GM13976 (cell line): ENCODE results near the gene NXPH1.

Experiments used
- DNase-seq: peaks from one replicate; pipeline ENCODE4 v3.0.0; 2012; ENCODE audit warnings: low spot score
- CTCF ChIP-seq: IDR thresholded peaks from 2 replicates; pipeline ENCODE4 v1.5.1; 2012; ENCODE audit warnings: borderline replicate concordance, mild to moderate bottlenecking; ENCODE audit not compliant: insufficient read depth; ENCODE audit errors: extremely low read depth, missing control alignments, control extremely low read depth
- in situ Hi-C: fragments of 300-500 bp; cut with MboI; formaldehyde crosslinking; loops from one replicate; pipeline ENCODE4 v1.12.0; 2022; ENCODE audit warnings: low sequenced_read_pairs, mixed read lengths, inconsistent platforms; ENCODE audit not compliant: unreplicated experiment

The NXPH1 gene

GRCh38 chr7:8785081-8785480, 351.7 kb downstream of the NXPH1 start:
- TF ChIP-seq CTCF, result no peak
- DNase-seq, result no peak
- in situ Hi-C loops, result no loop called here

GRCh38 chr7:8800986-8801385, 367.6 kb downstream of the NXPH1 start:
- TF ChIP-seq CTCF, result no peak
- in situ Hi-C loops, result no loop called here
- no peak for DNase-seq
